HS-5 (cell line): ENCODE measurements around the gene LINC00632.
A peak's percentile ranks its signal among the peaks of the same experiment; 100 is the strongest.
"Not testable (repeated sequence)": the region's sequence is repeated elsewhere in the genome, so short reads cannot be mapped to it uniquely, and the experiment has no call there.

ENCODE experiments used
- DNase-seq: peaks from one replicate; pipeline ENCODE4 v3.0.0-alpha.2; 2012; ENCODE audit warnings: low read depth

Gene LINC00632

DNA sequence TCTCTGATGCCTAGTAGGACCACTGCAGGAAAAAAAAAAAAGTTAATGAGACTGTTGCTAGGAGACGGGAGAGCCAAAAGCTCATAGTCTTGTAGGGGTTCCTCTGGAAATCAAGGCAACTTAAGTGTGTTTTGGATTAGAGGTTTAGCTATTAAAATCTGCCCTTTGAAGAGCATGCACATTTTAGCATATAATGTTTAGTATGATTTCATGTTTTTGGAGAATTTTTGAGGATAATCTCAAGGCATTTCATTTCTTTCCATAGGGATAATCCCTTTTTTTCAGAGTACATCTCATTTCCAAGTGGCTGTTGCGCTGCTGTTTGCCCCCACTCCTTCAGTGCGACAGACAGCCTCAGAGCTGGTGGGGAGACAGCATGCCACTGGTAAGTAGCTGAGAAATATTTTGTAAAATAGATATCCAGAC is at the start of gene LINC00632:
TSS of gene LINC00632 (plus strand) at position 339 of the 426 bp plus-strand sequence.
- no peak for DNase-seq

DNA sequence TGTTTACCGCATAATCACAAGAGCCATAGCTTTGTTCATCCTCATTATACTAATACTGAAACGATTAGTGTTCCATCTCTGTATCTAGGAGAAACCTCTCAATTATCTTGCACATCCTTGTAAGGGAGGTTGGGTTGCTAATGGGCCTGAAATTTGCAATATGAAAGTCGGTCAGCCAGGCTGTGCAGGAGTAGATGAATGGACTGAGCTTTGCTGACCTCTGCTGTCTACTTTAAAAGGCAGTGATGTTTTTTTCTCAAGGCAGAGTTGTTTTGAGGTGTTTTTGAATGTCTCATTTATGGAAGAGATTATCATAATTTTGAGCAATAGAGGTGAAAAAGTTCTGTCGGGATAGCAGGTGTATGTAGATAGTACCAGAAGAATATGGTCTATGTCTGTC is 47.9 kb upstream of the LINC00632 start:
- peak; percentile 3 for DNase-seq

DNA sequence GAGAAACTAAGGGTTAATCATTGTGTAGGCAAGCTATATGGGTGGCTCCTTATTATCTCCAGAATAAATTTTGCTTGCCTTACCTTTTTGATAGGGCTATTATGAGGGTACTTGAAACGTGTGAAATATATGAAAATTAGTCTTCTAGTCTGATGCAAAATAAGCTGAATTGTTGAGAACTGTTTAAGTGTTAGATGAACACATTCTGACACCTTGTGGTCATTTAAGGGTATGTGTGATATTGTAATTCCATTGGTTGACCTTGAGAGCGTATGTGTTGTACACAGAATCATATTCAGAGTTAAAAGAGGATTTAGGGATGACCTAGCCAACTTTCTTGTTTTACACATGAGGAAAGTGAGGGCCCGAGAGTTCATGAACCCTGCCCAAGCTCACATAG is 44.6 kb upstream of the LINC00632 start:
- peak; percentile 5 for DNase-seq

DNA sequence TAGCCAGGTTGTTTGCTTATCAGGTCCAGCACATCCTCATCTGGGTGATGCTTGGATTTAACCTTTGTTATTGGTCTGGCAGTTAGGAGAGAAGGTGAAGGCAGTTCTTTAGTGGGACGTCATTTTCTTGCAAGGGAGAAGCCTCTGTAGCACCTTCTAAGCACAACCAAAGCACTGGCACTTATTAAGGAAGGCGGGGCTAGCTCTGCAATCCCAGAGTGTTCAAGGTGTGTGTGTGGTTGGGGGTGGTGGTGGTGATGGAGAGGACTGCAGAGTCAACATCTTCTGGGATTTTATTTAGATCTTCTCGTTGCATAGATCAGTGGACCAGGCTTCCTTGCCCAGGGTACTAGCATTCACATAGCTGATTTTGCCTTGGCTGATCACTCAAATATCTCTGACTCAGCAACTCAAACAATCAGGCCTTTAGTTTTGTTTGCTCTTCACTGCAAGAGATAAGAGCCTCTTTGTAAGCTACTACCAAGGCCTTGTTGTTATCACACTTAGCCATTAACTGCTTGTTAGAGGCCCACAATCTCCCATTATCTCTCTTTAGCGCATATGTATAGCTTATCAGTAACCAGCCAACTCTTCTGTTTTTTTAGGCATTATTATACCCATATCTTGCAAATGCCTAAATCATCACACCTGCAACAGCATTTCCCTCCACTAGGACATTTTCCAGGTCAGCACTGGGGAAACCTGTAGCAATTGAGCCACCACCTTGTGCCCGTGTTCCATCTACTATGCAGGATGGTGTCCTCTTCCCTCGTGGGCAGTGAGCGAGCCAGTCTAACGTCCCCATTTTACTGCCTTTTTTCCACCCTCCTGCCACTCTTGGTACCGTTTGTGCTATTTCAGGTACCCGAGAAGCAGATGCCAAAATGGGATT is 36.5 kb upstream of the LINC00632 start:
- no peak for DNase-seq

DNA sequence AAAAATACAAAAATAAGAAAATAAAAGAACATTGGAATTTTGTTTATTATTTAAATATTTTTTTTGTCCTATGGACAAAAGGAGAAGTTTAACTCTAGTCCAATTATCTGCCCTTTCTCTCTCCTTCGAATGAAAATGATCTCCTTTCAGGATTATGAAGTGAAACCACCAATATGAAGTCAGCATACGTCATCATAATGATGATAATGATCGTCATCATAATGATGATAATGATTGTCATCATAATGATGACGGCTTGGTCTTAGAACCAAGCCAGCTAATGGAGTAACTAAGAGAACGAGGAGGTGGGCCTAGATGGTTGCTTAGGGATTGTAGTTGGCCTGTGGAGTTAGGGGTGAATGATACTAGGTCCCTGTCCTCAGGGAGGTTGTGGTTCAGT is 21.9 kb upstream of the LINC00632 start:
- DNase-seq: no peak

DNA sequence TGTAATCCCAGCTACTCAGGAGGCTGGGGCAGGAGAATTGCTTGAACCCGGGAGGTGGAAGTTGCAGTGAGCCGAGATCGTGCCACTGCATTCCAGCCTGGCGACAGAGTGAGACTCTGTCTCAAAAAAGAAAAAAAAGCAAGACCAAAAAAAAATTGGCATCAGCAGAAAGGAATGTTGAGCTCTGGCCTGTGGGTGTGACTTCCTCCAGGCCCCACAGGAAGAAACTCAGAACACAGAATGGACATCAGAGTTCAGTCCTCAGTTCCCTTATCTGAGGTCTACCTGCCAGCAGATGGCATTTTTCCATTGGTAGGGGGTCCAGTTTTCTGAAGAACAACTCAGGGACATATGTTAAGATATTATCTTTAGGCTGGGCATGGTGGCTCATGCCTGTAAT is 18.0 kb upstream of the LINC00632 start:
- DNase-seq: not testable (repeated sequence)

DNA sequence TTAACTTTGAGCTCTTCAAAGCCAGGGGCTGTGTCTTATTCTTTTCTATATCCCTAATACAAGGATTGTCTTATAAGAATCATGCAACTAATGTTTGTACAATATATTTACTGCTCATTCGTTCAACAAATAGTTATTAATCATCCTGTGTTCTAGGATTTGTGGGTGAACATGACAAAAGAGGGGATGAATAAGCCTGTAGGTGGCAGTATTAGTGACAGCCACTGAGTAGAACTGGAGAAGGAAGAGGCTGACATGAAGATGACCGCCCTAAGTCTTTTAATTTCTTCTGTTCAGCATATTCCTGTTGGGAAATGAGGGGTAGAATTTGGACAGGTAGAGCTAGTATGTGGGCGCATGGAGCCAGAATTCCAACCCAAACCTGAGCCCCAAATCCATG is 11.9 kb upstream of the LINC00632 start:
- no peak for DNase-seq

DNA sequence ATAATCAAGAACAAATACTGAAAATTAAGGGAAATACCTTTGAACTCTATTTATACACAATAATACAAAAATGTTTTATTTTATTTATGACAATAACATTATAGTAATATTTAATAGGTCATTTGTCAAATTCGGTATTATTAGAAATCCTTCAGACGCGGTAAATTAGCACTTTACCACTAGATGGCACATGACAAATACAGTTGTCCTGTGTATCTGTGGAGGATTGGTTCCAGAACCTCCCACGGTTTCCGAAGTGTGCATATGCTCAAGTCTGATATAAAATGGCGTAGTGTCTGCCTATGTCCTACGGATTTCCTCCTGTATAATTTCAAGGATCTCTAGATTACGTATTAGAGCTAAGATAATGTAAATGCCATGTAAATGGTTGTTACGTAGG is 8.1 kb upstream of the LINC00632 start:
- DNase-seq: no peak

DNA sequence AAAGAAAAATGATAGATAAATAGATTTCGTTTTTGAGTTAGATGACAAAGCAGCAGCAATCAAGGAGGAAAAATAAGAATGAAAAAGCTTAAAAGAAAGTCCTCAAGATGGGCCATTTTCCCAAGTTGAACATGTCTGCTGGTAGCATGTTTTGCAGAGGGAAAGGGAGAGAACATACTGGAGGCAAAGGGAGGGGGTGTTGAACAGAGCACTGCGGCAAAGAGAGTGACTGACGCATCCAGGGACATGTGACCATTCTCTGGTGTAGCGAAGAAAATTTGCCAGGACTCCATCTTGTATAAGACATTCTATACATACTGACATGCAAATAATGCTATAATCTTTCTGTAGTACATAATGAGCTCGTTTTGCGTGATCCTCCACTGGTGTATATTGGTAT is 1.2 kb downstream of the LINC00632 start:
- DNase-seq: no peak

DNA sequence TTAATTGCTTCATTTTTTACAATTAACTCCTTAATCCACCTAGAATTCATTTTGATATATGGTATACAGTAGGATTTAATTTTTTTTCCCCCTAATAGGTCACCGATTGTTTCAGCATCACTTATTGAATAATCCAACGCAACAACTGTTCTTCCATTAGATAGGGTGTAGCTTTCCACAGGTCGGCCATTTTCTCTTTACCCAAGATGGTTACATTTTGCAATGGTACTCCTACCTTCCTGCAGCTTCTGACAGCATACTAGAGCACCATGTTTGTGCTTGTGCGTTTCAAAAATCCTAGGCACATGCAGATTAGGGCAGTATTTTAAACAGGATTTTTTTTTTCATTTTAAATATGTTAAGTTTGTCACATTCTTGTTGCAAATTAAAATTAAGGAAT is 2.3 kb downstream of the LINC00632 start:
- DNase-seq: no peak

DNA sequence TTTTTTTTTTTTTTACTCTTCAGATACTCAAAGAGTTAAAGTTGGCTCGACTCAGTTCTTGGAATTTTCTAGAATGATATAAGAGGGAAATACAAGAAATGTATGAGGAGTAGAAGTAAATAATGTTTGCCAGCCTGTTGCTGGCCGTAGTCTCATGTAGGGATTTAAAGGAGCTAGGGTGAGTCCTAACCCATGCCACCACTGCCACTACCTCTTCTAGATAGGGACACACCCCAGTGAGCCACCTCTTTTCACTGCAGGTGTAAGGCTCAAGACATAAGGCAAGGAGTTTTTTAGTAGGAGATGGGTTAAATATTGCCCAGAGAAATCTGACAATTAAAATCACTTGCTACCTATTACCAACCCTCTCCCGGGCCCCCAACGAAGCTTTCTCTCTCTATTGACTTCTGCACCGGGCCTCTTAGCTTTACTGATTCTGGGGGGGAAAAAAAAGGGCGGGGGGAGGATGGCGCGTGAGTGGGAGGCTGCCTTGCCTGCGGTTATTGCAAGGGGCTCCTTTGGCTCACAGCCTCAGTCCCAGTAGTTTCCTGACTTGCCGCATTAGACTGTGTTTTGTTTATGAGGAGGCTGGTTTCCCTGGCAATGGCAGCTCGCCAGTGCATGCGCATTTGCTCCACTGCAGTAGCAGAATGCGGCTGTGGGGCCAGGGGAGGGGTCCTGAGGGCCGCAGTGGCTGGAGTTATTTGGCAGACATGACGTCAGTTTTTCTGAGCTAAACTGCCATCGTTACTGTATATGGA is 3.0 kb downstream of the LINC00632 start:
- no peak for DNase-seq

DNA sequence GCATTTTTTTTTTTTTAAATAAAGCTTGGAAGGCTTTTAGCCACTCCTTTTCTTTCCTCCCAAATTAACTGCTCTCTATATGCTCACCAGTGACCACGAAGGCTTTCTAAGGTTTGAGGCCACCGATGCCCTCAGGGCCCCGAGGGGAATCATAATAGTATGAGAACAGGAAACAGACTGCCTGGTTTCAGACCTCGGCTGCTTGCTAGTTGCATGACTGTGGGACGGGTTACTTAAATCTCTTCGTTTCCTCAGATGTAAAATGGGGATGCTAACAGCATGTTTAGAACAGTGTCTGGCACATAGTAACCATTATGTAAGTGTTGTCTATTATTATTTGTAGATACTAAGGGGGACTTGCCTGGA is 3.6 kb downstream of the LINC00632 start:
- DNase-seq: no peak

DNA sequence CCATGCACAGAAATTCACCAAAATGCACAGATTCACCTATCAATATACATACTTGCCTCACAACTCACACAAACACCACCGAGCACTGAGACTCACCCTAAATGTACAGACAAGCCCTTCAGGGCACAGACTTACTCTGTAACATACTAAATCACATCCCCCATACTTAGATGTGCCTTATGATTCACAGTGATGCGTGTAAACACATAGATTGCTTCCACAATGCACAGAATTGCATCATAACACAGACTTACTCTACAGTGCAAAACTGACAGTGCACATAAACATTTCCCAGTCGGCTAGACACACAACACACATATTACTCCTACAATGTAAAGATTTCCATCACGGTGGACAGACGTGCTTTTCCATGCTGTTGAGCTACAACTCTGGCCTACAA is 6.2 kb downstream of the LINC00632 start:
- DNase-seq: no peak

DNA sequence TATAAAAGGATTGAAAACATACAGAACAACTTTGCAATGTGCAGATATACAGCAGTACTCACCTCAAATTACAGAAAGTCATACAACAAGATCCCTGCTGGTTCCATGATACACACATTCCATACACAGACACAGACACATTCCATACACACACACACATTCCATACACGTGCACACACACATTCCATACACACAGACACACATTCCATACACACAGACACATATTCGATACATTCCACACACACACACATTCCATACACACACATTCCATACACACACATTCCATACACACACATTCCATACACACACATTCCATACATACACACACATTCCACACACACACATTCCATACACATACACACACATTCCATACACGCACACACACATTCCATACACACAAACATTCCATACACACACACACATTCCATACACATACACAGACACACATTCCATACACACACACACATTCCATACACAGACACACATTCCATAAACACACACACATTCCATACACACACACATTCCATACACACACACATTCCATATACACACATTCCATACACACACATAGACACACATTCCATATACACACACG is 13.7 kb downstream of the LINC00632 start:
- DNase-seq: no peak

DNA sequence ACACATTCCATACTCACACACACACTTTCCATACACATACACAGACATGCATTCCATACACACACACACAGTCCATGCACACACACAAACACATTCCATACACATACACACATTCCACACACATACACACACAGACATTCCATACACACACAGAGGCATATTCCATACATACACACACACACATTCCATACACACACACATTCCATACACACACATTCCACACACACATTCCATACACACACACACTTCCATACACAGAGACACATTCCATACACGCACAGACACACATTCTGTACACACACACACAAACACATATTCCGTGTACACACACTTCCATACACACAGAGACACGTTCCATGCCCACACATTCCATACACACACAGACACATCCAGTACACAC is 14.8 kb downstream of the LINC00632 start:
- DNase-seq: no peak

DNA sequence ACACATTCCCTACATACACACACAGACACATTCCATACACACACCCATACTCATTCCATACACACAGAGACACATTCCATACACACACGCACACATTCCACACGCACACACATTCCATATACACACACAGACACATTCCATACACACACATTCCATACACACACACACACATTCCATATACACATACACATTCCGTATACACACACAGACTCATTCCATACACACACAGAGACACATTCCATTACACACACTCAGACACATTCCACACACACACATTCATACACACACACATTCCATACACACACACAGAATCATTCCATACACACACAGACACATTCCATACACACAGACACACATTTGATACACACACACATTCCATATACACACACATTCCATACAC is 15.2 kb downstream of the LINC00632 start:
- DNase-seq: no peak

DNA sequence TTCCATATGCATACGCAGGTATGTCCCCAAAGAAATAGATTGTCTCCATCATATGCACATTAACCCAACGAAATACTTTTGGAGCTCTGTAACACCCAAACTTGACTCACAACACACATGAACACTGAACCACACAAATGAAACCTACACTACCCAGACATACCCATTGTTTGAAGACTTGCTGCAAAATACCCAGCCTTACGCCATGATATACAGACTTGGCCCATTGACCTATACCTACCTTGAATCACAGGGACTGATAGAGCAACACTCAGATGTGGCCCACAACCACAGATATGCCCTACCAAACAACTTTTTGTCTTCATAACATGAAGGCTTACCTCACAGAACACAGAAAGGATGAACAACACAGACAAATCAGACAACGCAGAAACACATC is 15.9 kb downstream of the LINC00632 start:
- no peak for DNase-seq

DNA sequence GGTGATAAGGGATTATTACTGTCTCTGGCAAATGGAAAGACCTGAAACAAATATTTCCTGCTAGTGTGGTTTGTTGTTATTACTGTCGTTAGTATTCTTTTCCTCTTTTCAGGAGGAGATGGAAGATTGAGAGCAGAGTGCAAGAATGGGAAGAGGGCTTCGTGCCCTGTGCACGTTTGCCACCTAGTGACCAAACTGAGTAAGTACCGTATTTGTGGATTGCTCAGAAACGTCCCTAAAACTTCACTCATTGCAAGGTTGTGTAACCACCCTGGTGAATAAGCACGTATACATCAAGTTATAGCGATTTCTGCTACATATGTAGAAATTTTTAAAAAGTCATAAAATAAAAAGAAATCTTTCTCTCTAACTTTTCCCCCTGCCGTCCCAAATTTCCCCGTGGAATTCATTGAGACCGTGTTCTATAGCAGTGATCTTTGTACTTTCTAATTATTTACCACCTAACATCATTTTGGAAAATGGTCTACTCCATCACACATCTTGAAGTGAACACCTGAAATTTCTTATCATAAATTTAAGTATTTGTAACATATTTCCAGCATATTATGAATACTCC is 24.3 kb downstream of the LINC00632 start:
- DNase-seq: no peak

DNA sequence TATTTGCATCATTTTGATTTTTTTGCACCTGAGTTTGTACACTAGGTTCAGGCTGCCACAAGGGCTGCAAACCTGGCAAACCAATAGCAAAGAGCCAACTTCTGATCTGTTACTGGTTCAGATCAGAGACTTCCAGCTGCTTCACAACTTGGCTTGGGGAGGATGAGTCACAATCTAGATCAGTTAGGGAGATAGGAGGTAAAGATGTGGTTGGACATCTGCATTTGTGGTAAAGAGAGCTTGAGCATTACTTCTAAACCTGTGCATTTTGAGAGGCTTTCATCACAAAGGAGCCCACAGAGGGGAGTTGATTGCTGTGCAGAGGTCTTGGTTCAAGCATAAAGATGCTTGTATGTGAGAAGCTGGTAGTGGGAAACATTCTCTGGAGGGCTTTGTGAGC is 34.5 kb downstream of the LINC00632 start:
- DNase-seq: no peak

DNA sequence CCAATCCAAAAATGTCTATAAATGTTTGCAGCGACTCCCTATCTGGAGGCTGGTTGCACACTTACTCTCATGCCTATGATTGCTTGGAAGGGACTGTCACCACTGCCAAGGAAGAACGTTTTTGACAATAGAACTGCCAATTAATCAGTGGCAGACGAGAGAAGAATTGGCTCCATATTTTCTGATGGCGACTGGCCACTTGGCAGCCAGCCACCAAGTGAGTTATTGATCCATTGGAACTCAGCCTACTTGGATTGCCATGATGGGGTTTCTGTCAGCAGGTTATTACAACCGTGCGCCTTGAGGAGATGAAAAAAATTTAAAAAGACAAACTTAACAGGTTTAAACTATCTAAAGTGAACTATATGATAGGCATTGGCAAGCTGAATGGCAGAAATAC is 47.4 kb downstream of the LINC00632 start:
- DNase-seq: no peak

DNA sequence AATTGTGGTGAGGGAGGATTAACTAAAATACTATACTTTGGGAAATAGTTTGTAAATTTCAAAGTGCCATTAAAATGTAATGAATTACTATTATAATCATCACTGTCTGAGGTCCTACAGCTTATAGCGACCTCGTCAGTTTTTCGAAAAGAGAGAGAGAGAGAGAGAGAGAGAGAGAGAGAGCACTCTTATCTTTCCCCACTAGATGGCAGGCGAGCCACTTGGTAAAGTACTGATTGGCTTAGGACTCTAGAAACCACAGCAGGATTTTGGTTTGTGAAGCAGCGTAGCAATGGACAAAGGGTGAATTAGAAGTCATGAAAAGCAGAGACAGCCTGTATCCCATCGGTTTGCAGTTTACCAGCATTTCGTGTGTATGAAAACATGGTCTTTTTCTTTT is 52.5 kb downstream of the LINC00632 start:
- DNase-seq: no peak

DNA sequence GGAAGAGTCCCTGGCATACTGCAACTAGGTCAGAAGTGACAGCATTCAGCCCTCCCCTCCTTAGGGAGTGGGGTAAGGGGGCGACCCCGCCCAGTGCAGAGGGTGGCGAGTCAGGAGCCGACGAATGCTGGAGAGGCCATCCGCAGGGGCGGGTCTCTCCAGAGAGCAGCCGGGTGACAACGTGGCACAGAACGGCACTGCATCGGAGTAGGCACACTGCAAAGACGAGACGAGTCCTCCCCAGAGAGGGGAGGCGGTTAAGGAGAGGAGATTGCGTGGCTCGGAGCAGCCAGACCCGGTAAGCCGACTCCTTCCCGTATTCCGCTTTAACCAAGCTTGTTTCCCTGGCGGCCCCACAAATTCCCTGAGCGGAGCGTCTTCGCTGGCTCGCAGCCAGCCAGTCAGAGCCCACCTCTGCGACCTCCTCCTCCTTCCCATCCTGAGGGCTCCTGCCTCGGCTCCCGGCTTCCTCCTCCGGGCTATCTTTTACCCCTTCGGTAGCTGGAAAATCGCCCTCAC is 54.9 kb downstream of the LINC00632 start:
- no peak for DNase-seq
